DMS 273 (cell line): ENCODE data around the gene TAF11L5.
"Not testable (repeated sequence)": the region's sequence is repeated elsewhere in the genome, so short reads cannot be mapped to it uniquely, and the experiment has no call there.

Experiments used
- DNase-seq: peaks from one replicate; lab custom pipeline; 2025; ENCODE audit not compliant: unreplicated experiment; lab: John Stamatoyannopoulos, UW

TAF11L5 gene

DNA sequence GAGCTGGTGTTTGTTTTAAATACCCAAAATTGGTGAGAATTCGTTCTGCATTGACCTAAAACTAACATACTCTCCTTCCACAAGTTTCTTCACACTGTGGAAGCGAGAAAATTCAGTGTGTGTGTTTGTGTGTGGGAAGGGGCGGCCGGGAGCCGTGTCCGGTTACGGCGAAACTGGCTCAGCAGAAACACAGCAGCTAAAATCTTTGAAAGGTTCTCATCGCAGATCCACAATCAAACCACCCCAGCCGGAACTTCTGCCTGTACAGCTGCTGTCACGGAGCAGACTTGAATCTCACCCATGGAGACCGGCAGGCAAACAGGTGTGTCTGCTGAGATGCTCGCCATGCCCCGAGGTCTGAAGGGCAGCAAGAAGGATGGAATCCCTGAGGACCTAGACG lies at the start of gene TAF11L5:
Gene TAF11L5, plus strand, starts transcription at position 301 of the 400 bp plus-strand sequence.
- DNase-seq, result not testable (repeated sequence)

DNA sequence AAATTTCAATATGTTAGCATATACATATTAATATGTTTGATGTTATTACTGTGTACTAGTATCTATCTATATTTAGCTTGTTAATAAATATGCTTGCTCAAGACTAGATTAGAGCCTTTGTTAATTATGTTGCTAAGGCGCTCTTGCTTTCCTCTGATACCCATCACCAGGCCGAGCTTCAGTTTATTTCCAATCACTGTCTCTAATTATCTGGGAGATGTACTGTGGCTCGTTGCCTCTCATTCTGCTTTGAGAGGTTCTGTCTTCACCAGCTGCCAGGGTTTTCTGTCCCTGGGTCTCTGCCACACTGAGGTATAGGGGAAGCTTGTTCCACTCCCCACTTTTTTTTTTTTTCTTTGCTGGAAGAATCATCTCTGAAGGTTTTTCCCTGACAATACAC lies 48.0 kb upstream of the TAF11L5 start:
- DNase-seq, result peak; percentile 5

DNA sequence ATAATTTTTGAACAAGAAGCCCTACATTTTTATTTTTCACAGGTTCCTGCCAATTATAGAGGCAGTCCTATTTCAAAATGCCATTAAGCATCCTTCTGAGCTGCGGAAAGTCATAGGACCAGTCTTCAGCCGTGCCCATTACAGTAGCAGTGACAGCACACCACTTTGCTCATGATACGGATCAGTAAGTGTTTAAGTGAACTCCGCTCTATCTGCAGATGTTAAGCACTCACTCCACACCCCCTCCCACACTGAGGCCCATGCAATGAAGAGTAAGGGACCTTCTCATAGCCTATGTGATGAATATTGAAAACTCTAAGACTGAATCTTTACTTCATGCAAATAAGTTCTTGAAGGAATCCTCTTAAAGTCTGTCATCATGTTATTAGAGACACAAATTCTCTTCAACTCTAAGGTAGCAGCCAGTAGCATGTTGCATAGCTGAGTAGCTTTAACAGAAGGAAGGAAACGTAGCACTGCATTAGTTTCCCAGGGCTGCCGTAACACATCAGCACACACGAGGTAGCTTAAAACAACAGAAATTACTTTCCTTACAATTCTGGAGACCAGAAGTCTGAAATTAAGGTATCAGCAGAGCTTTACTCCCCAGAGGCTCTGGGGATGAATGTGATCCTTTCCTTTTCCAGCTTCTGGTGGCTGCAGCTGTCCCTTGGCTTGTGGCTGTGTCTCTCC lies 47.3 kb upstream of the TAF11L5 start:
- DNase-seq, result no peak

DNA sequence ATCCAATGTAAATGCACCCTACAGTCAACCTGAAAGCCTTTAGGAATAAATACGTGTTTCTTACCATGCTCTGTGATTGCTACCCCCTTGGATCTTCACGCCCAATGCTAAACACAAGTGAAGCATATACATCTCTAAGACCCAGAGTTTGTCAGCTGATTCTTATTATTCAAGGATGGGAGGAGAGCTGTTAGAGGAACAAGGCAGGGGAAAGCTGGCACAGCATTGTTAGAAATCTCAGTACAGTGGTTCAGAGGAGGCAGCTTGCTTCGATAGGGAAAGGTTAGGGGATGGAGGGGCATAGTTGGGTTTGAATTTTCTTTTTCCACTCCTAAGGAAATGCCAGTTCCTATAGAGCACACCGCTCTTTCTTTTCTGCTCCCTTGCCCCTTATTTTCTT lies 43.7 kb upstream of the TAF11L5 start:
- DNase-seq, result no peak

DNA sequence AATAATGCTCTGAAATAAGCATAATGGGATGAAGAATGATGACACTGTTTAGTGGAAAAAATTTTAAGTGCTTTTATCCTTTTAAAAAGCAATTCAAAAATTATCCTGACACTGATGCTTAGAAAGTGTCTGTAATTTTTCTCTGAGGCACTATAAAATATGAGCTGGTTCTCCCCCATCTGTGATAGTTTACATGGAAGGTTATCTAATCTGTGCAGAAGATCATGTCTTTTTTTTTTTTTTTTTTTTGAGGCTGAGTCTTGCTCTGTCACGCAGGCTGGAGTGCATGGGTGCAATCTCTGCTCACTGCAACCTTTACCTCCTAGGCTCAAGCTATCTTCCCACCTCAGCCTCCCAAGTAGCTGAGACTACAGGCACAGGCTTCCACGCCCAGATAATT lies 42.2 kb upstream of the TAF11L5 start:
- no peak for DNase-seq

DNA sequence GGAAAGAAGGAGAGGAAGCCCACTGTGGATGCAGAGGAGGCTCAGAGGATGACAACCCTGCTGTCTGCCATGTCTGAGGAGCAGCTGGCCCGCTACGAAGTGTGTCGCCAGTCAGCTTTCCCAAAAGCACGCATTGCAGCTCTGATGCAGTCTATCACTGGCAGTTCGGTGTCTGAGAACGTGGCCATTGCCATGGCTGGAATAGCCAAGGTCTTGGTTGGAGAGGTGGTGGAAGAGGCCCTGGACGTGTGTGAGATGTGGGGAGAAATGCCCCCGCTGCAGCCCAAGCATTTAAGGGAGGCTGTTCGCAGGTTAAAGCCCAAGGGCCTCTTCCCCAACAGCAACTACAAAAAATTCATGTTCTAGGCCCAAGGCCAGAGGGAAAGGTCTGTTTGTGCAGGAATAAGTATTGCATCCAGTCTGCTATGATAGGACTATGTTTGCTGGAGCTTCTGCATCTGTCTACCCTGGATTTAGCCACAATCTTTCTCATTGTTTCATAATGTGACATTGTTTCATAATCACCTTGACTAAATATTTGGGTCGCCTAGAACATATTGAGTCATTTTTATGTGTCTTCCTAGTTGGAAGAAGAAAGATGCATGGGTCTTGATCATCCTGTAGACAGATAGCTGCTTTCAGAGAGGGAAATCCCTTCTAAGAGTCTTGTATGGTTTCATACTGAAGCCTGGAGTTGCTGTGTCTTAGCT lies 38.4 kb upstream of the TAF11L5 start:
- not testable (repeated sequence) for DNase-seq

DNA sequence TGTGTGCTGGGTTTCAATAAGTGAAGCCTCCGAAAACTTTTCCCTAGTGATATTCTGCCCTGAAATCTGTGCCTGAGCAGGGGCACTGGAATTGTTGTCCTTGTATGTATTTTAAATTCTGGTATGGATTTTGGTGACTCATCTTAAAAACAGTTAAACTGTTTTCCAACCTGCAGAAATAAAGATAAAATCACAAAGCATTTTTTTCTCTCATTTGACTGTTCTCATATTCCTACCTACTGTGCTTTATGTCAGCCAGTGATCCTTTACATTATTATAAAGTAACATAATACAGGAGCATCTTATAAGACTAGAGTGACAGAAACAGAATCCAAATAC lies 37.9 kb upstream of the TAF11L5 start:
- DNase-seq, result no peak

DNA sequence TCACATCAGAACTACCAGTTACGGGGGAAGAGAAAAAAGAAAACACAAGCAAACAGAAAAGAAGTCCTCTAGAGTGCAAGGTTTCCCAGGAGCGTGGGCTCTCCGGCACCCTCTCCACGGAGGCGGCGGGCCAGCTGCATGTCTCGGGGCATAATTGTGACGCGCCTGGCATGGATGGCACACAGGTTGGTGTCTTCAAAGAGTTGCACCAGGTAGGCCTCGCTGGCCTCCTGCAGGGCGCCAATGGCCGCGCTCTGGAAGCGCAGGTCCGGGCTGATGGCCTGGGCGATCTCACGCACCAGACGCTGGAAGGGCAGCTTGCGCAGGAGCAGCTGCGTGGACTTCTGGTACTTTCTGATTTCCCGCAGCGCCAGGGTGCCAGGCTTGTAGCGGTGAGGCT lies 33.8 kb upstream of the TAF11L5 start:
- DNase-seq, result not testable (repeated sequence)

DNA sequence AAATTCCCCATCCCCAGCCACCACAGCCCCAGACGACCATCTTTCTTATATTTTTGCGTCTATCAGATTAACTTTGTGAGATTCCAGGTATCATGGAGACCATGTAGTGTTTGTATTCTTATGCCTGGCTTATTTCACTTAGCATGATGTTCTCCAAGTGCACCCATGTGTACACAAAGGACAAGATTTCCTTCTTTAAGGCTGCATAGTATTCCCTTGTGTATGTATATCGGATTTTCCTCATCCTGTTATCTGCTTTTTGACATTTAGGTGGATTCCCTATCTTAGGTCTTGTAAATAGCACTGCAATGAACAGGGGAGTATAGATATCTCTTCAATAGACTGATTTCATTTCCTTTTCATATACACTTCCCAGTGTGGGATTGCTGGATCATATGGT lies 32.3 kb upstream of the TAF11L5 start:
- DNase-seq, result no peak

- no peak for DNase-seq
Observed at GRCh38 chr5:17497446-17497845, 27.6 kb upstream of the TAF11L5 start.

DNA sequence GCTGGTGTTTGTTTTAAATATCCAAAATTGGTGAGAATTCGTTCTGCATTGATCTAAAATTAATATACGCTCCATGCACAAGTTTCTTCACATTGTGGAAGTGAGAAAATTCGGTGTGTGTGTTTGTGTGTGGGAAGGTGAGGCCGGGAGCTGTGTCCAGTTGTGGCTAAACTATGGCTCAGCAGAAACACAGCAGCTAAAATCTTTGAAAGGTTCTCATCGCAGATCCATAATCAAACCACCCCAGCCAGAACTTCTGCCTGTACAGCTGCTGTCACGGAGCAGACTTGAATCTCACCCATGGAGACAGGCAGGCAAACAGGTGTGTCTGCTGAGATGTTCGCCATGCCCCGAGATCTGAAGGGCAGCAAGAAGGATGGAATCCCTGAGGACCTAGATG lies 27.1 kb upstream of the TAF11L5 start, which contains the start of gene TAF11L2:
Gene TAF11L2, plus strand, starts transcription at position 301 of the 400 bp plus-strand sequence.
- not testable (repeated sequence) for DNase-seq

DNA sequence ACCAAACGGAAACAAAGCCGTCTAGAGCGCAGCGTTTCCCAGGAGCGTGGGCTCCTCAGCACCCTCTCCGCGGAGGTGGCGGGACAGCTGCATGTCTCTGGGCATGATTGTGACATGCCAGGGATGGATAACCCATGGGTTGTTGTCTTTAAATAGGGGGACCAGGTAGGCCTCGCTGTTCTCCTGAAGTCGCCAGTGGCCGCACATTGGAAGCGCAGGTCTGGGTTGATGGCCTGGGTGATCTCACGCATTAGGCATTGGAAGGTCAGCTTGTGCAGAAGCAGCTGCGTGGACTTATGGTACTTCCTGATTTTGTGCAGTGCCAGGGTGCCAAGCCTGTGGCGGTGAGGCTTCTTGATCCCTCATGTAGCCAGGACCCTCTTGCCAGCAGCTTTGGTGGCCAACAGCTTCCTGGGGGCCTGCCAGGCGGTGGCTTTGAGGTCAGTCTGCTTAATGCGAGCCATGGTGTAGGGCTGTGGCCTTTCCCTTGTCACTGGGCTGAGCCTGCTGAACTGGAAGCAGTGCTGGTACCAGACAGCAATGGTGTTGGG lies 13.2 kb upstream of the TAF11L5 start:
- DNase-seq, result no peak

- not testable (repeated sequence) for DNase-seq
Observed at GRCh38 chr5:17517526-17517925, 7.5 kb upstream of the TAF11L5 start.

- not testable (repeated sequence) for DNase-seq
Observed at GRCh38 chr5:17518067-17518466, 7.0 kb upstream of the TAF11L5 start, which contains the start of gene TAF11L3. Gene TAF11L3, plus strand, starts transcription at chr5:17518367.

- not testable (repeated sequence) for DNase-seq
Observed at GRCh38 chr5:17519508-17519907, 5.5 kb upstream of the TAF11L5 start.

- not testable (repeated sequence) for DNase-seq
Observed at GRCh38 chr5:17521501-17521900, 3.5 kb upstream of the TAF11L5 start, which contains the start of gene TAF11L4. Gene TAF11L4, plus strand, starts transcription at chr5:17521801.

DNA sequence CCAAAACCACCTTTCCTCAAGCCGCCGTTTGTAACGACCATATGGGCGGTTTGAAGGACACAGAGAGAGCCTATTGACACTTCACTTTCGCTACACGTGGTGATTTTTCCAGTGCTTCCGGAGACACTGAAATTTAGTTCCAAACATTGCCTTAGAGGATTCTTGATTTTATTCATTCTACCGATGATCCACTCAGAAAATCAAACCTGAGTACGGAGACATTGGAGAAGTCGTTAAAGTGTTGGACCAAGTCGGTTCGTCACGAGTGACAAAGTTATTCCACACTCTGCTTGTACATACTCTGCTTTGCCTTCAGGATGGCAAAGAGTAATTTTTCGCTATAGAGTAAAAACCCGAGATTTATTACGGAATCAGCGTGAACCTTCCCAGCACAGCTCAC lies 1.5 kb downstream of the TAF11L5 start:
- DNase-seq, result not testable (repeated sequence)

- not testable (repeated sequence) for DNase-seq
Observed at GRCh38 chr5:17528369-17528768, 3.3 kb downstream of the TAF11L5 start, which contains the start of gene TAF11L6. Gene TAF11L6, plus strand, starts transcription at chr5:17528669.
